RWPE2 (cell line): ENCODE measurements around the gene TESK2.
A peak's percentile ranks its signal among the peaks of the same experiment; 100 is the strongest.
"Not testable (repeated sequence)": the region's sequence is repeated elsewhere in the genome, so short reads cannot be mapped to it uniquely, and the experiment has no call there.

Source experiments
- ATAC-seq: fragments of 200-7000 bp; cut with Tn5 transposase; 3 replicates; pipeline ENCODE4 v1.9.1; 2021; ENCODE audit warnings: low read depth
- DNase-seq: peaks from one replicate; pipeline ENCODE4 v3.0.0-alpha.2; 2020; ENCODE audit warnings: low spot score
- H3K27ac ChIP-seq: fragments of 450-650 bp; 2 replicates; pipeline ENCODE4 v1.5.1; 2017; ENCODE audit warnings: mild to moderate bottlenecking; ENCODE audit not compliant: poor library complexity, severe bottlenecking
- H3K27me3 ChIP-seq: fragments of 250-450 bp; sonication (Bioruptor Pico); 2 replicates; pipeline ENCODE4 v1.5.1; 2021; ENCODE audit warnings: mild to moderate bottlenecking, moderate library complexity; ENCODE audit not compliant: insufficient read depth, poor library complexity, severe bottlenecking
- H3K36me3 ChIP-seq: fragments of 250-450 bp; sonication (Bioruptor Pico); 2 replicates; pipeline ENCODE4 v1.5.1; 2020; ENCODE audit warnings: low read depth, mild to moderate bottlenecking, moderate library complexity
- H3K4me1 ChIP-seq: fragments of 250-450 bp; sonication (Bioruptor Pico); 2 replicates; pipeline ENCODE4 v1.5.1; 2021; ENCODE audit warnings: mild to moderate bottlenecking, moderate library complexity; ENCODE audit not compliant: insufficient read depth, poor library complexity, severe bottlenecking
- H3K4me3 ChIP-seq: fragments of 250-450 bp; sonication (Bioruptor Pico); 2 replicates; pipeline ENCODE4 v1.5.1; 2021; ENCODE audit warnings: mild to moderate bottlenecking, moderate library complexity; ENCODE audit not compliant: severe bottlenecking
- H3K9me3 ChIP-seq: fragments of 250-450 bp; sonication (Bioruptor Pico); 2 replicates; pipeline ENCODE4 v1.5.1; 2021; ENCODE audit warnings: mild to moderate bottlenecking, moderate library complexity; ENCODE audit not compliant: severe bottlenecking
- CTCF ChIP-seq: fragments of 450-650 bp; IDR thresholded peaks from one replicate; pipeline ENCODE4 v1.5.1; 2017; ENCODE audit warnings: mild to moderate bottlenecking, moderate library complexity; ENCODE audit not compliant: poor library complexity, severe bottlenecking

TESK2 gene

GRCh38 chr1:45530632-45531135 lies 39.7 kb upstream of the TESK2 start:
- no peaks in the 10 kb centered on the region for H3K9me3 ChIP-seq
- TF ChIP-seq CTCF: no peak
- ATAC-seq (no peak), DNase-seq (no peak)
- no peak overlapping the region for H3K27ac ChIP-seq
- H3K27me3 ChIP-seq: no peaks in the 10 kb centered on the region
- no peaks in the 10 kb centered on the region for H3K4me1 ChIP-seq
- no peaks in the 10 kb centered on the region for H3K36me3 ChIP-seq
- H3K4me3 ChIP-seq: no peak overlapping the region

DNA sequence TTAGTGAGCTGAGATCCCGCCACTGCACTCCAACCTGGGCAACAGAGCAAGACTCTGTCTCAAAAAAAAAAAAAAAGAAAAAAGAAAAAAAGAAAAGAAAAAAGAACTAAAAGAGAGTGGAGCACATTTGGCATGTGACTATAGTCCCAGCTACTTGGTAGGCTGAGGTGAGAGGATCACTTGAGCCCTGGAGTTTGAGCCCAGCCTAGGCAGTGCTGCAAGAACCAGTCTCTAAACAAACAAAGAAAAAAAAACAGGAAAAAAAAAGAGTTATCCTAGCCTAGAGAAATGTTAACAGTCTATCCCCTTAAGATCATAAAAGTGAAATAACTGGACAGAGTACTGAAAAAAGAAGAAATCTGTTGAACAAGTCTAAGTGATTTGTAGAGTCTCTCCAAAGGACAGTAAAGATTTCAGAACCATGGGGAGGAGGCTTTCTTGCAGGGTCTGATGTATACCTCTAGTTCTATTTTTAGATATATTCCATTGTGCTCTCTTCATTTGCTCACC lies 35.2 kb upstream of the TESK2 start:
- DNase-seq: no peak
- H3K27ac ChIP-seq: no peak overlapping the region
- H3K4me1 ChIP-seq: peaks cover 4% of the 10 kb centered on the region

DNA sequence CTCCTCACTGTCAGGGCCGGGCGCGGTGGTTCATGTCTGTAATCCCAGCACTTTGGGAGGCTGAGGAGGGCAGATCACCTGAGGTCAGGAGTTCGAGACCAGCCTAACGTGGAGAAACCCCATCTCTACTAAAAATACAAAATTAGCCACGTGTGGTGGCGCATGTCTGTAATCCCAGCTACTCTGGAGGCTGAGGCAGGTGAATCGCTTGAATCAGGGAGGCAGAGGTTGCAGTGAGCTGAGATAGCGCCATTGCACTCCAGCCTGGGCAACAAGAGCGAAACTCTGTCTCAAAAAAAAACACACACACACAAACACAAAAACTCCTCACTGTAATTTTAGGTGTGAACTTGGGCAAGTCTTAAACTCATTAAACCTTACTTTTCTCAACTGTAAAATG lies 33.0 kb upstream of the TESK2 start:
- not testable (repeated sequence) for H3K9me3 ChIP-seq, H3K36me3 ChIP-seq, H3K4me3 ChIP-seq, DNase-seq, H3K27me3 ChIP-seq, ATAC-seq, H3K27ac ChIP-seq
- peaks cover 11% of the 10 kb centered on the region for H3K4me1 ChIP-seq

More for the DNA sequence above, 35.2 kb upstream of the TESK2 start:
- H3K4me3 ChIP-seq: no peak overlapping the region
- ATAC-seq: no peak
- no peaks in the 10 kb centered on the region for H3K36me3 ChIP-seq
- H3K9me3 ChIP-seq: no peaks in the 10 kb centered on the region
- H3K27me3 ChIP-seq: no peaks in the 10 kb centered on the region
- TF ChIP-seq CTCF: no peak

GRCh38 chr1:45523516-45523915 lies 32.6 kb upstream of the TESK2 start:
- H3K4me1 ChIP-seq: peaks cover 11% of the 10 kb centered on the region
- not testable (repeated sequence) for DNase-seq, ATAC-seq, H3K27me3 ChIP-seq, H3K9me3 ChIP-seq, H3K27ac ChIP-seq, H3K4me3 ChIP-seq
- peaks cover 13% of the 10 kb centered on the region for H3K36me3 ChIP-seq

- no peak for DNase-seq
- no peak for TF ChIP-seq CTCF
- Histone ChIP-seq H3K4me1 (peaks cover 11% of the 10 kb centered on the region), H3K4me3 (peak overlapping the region; percentile 79), H3K36me3 (peaks cover 19% of the 10 kb centered on the region), H3K9me3 (no peaks in the 10 kb centered on the region), H3K27ac (peak overlapping the region; percentile 54), H3K27me3 (no peaks in the 10 kb centered on the region)
- no peak for ATAC-seq
Measured at GRCh38 chr1:45522324-45523104, 31.6 kb upstream of the TESK2 start.
